ENCODE results near the gene CAPG. TPM values are rescaled to one million over a fixed set of nuclear protein-coding genes. Genes with fewer than 3 reads are reported as not detected.

The CAPG gene
- total and polyA plus RNA-seq, 9 of the 15 experiments (the other 6 are each of a cell fraction or from before 2014, with no cell fraction given), result 10.6 to 90.4 (median 56.0) TPM

DNA sequence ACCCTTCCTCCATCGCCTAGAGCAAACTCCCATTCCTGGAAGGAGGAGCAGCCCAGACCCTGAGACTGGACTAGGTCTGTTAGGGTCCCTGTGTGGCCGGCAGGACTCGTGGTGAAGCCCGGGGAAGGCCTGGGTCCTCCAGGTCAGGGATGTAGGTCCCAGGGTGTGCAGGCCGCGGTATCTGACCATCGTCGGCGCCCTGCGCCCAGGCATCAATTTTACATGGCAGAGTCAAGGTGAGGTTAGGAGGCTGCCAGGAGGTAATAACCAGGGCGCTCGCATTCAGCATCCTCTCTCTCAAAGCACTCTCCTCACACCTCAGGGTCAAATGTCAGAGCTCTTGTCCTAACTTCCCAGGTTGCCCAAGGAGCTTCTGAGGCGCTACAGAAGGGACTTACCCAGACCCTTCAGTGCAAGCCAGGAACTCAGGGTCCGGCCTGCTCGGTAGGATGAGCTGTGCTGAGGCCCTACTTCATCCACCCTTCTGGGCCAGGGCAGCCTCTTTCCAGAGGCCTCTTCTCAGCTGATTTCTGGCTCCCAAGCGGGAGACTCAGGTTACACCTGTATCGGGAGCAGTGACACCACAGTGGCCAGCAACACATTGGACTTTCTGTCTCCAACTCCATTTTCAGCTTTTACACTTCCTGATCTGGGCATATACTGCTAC lies 9.0 kb upstream of the CAPG start (continued):
- TF ChIP-seq, protein P1, sequence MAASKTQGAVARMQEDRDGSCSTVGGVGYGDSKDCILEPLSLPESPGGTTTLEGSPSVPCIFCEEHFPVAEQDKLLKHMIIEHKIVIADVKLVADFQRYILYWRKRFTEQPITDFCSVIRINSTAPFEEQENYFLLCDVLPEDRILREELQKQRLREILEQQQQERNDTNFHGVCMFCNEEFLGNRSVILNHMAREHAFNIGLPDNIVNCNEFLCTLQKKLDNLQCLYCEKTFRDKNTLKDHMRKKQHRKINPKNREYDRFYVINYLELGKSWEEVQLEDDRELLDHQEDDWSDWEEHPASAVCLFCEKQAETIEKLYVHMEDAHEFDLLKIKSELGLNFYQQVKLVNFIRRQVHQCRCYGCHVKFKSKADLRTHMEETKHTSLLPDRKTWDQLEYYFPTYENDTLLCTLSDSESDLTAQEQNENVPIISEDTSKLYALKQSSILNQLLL (CRISPR knock-in tag; IDR thresholded peaks at IDR 0.05; ENCODE audit: borderline replicate concordance), result no peak
- TF ChIP-seq ETV6 (IDR thresholded peaks at IDR 0.05; ENCODE audit: borderline replicate concordance in 1 of 2, low read depth in 2 of 2, low read length in 1 of 2) (no peak), ETV6 (CRISPR knock-in tag; IDR thresholded peaks at IDR 0.05; ENCODE audit: borderline replicate concordance) (no peak), EP300 (IDR thresholded peaks at IDR 0.05; ENCODE audit: low read length) (no peak), PHF21A (IDR thresholded peaks at IDR 0.05; ENCODE audit: borderline replicate concordance, low read depth) (no peak), NBN (IDR thresholded peaks at IDR 0.05; ENCODE audit: low read depth) (no peak), STAT5A (IDR thresholded peaks at IDR 0.05; ENCODE audit: borderline replicate concordance, low read length) (no peak), ZNF134 (CRISPR knock-in tag; conservative IDR thresholded peaks at IDR 0.05) (no peak), JUNB (CRISPR knock-in tag; conservative IDR thresholded peaks at IDR 0.05) (no peak), DEAF1 (CRISPR knock-in tag; IDR thresholded peaks at IDR 0.05) (no peak), SRSF7 (optimal IDR thresholded peaks at IDR 0.05; ENCODE audit: low read depth, low read length) (no peak)
- TF ChIP-seq, protein P2, sequence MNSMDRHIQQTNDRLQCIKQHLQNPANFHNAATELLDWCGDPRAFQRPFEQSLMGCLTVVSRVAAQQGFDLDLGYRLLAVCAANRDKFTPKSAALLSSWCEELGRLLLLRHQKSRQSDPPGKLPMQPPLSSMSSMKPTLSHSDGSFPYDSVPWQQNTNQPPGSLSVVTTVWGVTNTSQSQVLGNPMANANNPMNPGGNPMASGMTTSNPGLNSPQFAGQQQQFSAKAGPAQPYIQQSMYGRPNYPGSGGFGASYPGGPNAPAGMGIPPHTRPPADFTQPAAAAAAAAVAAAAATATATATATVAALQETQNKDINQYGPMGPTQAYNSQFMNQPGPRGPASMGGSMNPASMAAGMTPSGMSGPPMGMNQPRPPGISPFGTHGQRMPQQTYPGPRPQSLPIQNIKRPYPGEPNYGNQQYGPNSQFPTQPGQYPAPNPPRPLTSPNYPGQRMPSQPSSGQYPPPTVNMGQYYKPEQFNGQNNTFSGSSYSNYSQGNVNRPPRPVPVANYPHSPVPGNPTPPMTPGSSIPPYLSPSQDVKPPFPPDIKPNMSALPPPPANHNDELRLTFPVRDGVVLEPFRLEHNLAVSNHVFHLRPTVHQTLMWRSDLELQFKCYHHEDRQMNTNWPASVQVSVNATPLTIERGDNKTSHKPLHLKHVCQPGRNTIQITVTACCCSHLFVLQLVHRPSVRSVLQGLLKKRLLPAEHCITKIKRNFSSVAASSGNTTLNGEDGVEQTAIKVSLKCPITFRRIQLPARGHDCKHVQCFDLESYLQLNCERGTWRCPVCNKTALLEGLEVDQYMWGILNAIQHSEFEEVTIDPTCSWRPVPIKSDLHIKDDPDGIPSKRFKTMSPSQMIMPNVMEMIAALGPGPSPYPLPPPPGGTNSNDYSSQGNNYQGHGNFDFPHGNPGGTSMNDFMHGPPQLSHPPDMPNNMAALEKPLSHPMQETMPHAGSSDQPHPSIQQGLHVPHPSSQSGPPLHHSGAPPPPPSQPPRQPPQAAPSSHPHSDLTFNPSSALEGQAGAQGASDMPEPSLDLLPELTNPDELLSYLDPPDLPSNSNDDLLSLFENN (IDR thresholded peaks at IDR 0.05; ENCODE audit: low read depth in 2 of 2, low read length in 2 of 2), result no peak
- TF ChIP-seq, protein P3, sequence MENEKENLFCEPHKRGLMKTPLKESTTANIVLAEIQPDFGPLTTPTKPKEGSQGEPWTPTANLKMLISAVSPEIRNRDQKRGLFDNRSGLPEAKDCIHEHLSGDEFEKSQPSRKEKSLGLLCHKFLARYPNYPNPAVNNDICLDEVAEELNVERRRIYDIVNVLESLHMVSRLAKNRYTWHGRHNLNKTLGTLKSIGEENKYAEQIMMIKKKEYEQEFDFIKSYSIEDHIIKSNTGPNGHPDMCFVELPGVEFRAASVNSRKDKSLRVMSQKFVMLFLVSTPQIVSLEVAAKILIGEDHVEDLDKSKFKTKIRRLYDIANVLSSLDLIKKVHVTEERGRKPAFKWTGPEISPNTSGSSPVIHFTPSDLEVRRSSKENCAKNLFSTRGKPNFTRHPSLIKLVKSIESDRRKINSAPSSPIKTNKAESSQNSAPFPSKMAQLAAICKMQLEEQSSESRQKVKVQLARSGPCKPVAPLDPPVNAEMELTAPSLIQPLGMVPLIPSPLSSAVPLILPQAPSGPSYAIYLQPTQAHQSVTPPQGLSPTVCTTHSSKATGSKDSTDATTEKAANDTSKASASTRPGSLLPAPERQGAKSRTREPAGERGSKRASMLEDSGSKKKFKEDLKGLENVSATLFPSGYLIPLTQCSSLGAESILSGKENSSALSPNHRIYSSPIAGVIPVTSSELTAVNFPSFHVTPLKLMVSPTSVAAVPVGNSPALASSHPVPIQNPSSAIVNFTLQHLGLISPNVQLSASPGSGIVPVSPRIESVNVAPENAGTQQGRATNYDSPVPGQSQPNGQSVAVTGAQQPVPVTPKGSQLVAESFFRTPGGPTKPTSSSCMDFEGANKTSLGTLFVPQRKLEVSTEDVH (IDR thresholded peaks at IDR 0.05; ENCODE audit: low read depth, partially characterized antibody), result no peak
- TF ChIP-seq, protein P4, sequence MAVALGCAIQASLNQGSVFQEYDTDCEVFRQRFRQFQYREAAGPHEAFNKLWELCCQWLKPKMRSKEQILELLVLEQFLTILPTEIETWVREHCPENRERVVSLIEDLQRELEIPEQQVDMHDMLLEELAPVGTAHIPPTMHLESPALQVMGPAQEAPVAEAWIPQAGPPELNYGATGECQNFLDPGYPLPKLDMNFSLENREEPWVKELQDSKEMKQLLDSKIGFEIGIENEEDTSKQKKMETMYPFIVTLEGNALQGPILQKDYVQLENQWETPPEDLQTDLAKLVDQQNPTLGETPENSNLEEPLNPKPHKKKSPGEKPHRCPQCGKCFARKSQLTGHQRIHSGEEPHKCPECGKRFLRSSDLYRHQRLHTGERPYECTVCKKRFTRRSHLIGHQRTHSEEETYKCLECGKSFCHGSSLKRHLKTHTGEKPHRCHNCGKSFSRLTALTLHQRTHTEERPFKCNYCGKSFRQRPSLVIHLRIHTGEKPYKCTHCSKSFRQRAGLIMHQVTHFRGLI (CRISPR knock-in tag; IDR thresholded peaks at IDR 0.05), result no peak
